Ovary (tissue), 3 donors: Measurements from ENCODE around the gene ACAP2.

Experiments
- CTCF ChIP-seq, 3 donors: fragments of 450-650 bp in 2 of 3; fragments of 200-600 bp in 1 of 3; IDR thresholded peaks; one replicate each; pipeline versions ENCODE4 v1.5.1 to v1.8.0; 2016 to 2022; ENCODE audit warnings: antibody characterized with exemption in 3 of 3, mild to moderate bottlenecking in 1 of 3
- EP300 ChIP-seq: sonication (generic); formaldehyde crosslinking; IDR thresholded peaks from one replicate; pipeline ENCODE4 v1.6.1; 2017; ENCODE audit warnings: antibody characterized with exemption
- POLR2A ChIP-seq: fragments of 450-650 bp; IDR thresholded peaks from one replicate; pipeline ENCODE4 v1.6.1; 2017; ENCODE audit warnings: antibody characterized with exemption, mild to moderate bottlenecking, moderate library complexity
- donor health status: DM: no; HTN: no; CAD: no.

GRCh38 chr3:195460091-195460713, 17.4 kb upstream of the ACAP2 start:
- TF ChIP-seq CTCF (IDR thresholded peaks at IDR 0.05) (no peak), EP300 (no peak), POLR2A (no peak)
